NCI-H748 (cell line): ENCODE data around the gene GIT2.
"Not testable (repeated sequence)": the region's sequence is repeated elsewhere in the genome, so short reads cannot be mapped to it uniquely, and the experiment has no call there.

Source experiments
- DNase-seq: peaks from one replicate; lab custom pipeline; 2025; ENCODE audit not compliant: unreplicated experiment; lab: John Stamatoyannopoulos, UW

Gene GIT2

DNA sequence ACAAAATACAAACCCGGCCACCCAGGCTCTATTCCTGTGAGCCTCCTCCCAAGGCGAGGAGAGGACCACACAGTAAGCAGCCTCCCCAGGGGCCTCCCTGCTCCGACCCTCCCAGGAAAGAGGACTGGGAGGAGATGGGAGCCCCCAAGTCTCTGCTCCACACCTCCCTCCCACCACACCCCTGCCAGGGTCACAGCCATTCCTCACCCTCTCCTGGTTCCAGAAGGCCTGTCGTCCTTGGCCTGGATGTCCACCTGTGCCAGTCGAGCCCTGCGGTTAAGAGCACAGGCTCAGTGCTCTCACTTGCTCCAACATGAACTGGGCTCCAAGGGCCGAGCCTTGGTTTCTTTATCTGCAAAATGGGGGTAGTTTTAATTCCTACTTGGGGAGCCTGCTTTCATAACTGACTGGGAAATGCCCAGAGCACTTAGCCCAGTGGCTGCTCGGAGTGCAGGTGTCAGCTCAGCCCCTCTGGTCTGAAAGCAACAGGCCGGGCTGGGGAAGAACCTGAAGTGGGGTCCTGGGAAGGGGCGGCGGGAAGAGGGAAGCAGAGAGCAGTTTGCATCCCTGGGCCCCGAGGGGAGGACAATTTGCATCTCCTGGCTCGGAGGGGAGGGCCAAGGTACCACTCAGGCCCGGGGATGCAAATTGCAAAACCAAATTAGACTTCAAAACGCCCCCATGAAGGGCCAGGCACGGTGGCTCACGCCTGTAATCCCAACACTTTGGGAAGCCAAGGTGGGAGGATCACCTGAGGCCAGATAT is 72.5 kb downstream of the GIT2 start:
- DNase-seq, result no peak

DNA sequence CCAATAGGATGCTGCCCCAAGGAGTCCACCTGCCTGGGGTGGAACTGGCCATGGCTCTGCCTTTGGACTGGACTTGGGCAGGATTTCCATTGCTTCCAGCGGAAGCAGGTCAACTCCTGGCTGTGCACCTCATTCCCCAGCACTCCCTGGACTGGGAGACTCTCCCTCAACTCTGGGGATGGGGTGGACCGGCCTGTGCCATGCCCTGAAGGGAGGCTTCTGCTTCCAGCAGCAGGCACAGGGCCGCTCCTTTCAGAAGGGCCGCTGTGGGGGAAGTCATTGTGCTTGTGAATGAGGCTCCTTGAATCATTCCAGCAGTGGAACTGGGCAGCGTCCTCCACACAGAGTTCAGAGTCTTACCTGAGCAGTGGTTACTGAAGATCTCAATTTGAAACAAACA is 73.1 kb downstream of the GIT2 start:
- no peak for DNase-seq

DNA sequence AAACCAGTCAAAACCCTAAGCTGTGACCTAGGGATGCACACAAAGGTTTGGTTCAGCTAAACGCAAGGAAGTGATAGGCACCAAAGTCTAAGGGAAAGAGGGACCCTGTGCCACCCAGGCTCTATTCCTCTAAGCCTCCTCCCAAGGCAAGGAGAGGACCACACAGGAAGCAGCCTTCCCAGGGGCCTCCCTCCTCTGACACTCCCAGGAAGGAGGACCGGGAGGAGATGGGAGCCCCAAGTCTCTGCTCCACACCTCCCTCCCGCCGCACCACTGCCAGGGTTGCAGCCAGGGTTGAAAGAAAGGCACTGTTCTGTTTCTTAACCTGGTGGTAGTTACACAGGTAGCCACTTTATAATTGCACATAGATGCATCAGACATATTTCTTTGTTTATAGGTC is 74.2 kb downstream of the GIT2 start:
- no peak for DNase-seq

DNA sequence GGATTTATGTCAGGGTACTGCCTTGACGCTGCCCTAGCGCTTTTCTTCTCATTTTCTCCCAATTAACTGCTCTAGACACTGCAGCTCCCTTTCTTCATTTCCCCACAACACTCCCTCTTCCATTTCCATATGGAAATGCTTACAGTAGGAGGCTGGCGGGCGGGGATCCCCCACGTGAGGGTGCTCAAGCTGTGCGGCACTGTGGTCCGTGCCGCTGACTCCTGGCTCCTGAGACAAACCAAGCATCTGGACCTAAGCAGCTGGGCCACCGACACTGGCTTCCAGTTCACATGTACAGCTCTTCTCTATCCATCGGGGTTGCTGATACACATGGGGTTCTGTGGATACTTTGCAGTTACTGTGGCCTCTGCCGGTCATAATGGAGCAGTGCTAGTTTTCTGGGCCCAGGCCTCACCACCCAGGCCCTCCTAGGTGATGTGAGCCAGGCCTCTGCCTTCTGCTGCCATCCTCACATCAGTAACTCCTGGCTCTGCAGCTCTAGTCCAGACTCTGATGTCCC is 75.8 kb downstream of the GIT2 start:
- no peak for DNase-seq

DNA sequence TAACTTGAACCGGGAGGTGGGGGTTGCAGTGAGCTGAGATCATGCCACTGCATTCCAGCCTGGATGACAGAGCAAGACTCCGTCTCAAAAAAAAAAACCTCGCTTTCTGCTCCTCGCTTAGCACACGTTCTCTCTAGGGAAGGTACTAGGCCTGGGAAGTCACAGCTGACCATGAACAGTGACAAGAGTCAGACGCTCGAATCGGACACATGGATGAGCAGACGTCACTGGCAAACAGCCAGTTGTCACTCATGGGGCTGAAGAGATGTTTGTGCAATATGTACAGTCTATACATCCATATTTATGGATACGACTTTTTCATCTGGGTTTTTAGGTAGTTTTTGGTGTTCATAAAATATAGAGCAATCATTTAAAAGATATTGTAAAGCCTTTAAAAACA is 76.7 kb downstream of the GIT2 start:
- no peak for DNase-seq

DNA sequence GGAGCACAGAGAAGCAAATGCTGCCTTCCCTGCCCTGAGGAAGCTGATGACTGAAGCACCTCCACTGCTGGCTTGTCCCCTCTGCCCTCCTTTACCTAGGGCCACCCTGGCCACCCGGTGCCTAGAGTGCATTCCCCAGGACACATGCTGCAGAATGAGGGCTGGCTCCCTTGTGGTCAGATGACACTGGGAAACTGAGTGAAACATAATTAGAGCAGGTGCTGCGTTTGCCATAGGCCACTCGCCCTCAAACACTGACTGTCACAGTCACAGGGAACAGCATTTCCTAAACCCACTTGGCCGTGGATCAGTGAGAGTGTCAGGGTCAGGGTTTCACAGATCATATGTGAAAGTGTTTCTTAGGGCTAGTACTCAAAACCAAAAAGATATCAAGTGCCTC is 80.1 kb downstream of the GIT2 start:
- DNase-seq, result no peak

DNA sequence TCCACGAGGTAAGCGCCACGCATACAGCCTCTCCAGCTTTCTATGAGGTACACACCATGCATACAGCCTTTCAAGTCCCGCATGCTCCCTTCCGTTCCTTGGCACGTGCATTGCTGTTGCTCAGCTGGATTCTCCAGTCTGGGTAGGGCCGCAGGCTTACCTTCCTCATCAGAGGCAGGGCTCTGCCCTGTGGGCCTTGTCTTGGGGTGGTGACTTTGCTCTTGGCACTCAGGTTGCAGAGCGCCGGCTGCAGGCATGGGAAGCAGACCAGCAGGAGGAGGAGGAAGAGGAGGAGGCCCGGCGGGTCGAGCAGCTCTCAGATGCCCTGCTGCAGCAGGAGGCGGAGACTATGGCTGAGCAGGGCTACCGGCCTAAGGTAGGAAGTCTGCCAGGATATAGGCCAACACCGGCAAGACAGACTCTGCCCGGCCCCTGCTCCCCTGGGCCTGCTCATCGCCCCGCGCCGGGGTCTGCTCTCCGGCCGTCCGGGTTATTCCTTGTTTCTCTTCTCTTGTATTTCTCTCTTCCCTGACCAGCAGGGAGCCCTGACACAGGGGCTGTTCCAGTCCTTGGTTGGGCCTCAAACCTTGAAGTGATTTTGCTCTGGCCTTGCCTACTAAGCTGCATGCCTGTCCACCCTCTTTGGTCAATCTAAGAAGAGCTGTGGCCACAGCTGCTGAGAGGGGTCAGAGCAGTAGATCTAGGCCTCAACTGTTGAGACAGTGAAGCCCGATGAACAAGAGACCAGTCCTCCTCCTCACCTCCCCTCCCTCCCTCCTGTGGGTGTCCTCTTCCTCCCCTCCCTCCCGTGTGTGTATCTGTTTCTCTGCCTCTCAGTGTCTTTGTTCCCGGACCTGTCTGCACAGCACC is 80.8 kb downstream of the GIT2 start:
- DNase-seq, result no peak

DNA sequence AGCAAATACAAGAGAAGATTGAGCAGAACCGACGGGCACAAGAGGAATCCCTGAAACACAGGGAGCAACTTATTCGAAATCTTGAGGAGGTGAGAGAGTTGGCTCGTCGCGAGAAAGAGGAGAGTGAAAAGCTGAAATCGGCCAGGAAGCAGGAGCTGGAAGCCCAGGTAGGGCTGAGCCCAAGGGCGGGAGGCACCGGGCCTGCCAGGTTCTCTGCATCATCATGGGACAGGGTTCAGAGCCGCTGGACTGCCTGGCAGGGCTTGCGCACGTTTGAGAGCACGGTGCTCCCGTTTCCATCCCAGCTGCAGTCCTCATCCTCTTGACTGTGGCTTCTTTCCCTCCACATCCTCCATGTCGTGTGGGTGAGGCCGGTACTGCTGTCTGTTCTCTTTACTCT is 81.7 kb downstream of the GIT2 start:
- no peak for DNase-seq

DNA sequence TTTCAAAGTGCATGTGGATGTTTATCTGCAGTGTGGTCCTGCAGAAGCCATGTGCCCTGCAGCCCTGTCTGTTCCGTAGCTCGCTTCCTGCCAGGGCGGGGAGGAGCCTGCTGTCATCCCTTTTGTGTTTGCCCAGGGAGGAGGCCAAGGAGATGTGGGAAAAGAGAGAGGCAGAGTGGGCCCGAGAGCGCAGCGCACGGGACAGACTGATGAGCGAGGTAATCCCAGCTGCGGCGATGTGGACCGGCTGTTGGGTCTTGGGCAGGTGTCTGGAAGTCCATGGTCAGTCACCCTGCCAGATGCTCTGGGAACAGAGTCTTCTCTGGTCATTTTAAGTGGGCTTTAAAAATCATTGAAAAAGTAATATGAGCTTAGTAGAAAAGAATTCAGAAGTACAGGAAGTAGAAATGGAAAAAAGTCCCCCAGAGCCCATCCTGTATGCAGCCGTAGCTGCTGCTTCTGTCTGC is 83.3 kb downstream of the GIT2 start:
- no peak for DNase-seq

DNA sequence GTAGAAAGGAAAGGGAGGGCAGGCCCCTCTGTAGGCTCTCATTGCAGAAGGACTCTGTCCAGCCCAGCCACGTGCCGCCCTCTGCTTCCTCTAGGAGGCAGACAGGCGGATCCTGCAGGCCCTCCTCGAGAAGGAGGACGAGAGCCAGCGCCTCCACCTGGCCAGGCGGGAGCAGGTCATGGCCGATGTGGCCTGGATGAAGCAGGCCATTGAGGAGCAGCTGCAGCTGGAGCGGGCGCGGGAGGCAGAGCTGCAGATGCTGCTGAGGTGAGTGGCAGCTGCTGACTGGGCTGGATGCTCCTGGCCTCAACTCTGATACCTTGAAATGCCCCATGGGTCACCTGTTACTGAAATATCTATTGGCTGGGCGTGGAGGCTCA is 85.2 kb downstream of the GIT2 start:
- peak; percentile 8 for DNase-seq

DNA sequence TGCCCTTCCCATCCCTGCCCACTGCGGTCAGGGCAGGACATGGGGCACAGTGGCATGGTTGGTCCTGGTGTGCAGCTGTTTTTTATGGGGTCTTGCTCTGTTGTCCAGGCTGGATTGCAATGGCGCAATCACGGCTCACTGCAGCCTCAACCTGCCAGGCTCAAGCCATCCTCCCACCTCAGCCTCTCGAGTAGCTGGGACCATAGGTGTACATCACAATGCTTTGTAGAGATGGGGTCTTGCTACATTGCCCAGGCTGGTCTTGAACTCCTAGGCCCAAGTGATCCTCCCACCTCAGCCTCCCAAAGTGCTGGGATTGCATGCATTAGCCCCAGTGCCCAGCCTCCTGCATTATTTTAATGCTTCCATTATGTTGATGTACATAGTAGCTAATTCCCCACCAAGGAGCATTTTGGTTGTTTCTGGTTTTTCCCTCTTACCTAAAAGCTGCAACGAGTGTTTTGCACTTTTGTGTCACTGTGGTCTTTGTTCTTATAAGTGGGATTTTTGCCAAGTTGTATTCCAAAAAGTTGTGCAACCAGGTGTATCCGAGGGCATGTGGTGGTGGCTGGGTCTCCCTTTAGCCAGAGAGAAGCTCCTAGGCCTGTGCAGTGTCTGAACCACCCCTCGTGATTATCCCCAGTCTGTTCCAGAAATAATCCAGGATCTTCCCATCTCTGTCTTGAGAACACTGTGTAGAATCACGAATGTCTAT is 85.8 kb downstream of the GIT2 start:
- no peak for DNase-seq

DNA sequence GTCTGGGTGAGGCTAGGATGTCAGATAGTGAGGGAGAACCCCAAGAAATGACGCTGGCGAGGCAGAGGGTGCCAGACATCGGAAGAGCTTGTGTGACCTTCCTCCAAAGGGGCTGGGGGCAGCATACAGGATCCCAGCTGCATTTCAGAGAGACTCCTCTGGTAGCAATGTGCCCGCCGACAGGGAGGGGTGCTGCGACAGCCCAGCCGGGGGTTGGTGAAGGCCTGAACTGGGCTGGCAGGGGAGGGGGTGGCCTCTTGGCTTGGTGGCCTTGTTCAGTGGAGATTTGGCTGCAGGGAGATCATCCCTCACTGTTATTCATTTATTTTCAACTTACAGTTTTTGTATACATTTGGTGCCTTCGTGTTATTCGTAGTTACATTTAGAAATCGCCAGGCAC is 90.9 kb downstream of the GIT2 start:
- no peak for DNase-seq

DNA sequence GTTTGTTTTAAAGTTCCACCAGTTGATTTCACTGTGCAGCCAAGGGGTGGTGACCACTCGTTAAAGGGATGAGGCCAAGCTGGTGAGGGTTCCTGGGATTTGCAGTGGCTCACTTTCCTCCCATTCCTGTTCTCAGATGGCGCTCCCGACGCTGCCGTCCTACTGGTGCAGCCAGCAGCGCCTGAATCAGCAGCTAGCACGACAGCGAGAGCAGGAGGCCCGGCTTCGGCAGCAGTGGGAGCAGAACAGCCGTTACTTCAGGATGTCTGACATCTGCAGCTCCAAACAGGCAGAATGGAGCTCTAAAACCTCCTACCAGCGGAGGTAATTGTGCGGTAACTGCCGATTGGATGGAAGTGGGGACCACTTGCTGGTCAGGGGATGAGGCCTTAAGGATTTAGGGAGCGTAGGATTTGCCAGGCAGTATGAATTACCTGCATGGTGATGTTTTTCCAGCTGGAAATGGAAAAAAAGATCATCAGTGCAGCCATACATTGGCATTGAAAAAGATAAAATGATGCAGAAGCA is 93.2 kb downstream of the GIT2 start:
- DNase-seq, result no peak

DNA sequence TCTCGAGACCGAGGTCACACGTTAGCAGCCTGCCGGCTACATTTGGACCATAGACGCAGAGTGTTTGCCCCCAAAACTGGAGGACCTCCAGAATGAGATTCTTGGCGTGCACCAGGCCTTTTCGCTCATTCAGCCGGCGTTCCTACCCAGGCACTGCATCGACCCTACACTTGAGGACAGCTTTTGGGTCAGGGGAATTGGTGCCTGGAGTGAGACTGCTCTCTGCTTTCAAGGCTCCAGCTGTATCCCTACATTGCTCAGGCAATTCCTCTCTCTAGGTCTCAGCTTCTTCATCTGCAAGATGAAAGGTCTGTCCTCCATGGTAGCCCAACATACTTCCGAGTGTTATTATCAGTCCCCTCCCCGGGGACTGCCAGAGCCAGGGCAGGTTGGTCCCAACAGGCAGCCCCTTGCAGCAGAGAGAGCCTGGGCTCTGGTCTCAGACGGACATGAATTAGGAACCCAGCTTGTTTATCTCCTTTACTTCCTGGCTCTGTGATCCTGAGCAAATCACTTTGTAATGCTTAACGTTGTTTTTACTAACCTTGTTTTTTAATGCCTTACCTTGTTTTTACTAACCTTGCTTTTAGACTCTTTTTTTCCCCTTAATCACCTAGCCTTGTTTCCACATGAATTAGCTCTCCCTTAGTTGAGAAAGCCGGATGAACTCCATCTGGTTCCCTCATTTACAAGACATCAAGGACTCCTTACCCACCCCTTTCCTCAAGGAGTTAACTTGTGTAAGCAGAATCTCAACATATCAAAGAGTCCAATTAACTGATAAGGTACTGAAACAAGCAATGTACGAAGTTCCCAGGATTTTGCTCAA is 95.2 kb downstream of the GIT2 start:
- peak; percentile 37 for DNase-seq

DNA sequence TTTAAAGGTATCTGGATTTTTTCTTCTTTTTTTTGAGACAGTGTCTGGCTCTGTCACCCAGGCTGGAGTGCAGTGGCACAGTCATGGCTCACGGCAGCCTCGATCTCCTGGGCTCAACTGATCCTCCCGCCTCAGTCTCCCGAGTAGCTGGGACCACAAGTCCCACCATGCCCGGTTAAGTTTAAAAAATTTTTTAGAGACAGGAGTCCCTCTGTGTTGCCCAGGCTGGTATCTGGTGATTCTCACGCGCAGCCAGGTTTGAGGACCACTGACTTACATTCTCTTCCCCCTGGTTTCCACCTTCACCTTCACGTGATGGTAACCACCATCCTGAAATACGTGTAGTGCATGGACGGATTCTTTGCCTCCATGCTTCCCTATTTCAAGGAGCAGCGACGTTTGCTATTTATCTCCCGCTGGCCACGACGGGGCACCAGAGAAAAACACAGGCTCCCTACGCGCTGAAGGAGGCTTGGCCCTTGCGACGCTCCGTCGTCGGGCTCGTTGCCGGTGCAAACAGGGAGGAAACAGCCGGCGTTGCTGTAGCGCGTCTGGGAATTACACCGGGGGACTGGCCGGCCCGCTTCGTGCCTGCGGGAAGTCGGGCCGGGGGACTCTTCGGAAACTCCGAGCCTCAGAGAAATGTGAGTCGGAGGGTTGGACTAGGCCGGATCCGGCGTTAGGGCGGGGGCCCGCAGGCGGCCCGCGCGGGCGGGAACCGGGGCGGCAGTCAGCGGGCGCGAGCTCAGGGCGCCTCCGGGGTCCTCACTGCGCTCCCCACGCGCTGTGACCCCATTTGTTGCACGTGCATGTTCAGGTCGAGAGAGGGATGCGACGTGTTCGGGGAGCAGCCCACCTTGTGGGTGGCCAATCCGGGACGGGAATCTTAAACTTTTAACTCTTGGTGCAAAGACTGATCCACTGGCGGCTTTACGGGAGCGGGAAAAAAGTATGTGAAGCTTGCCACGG is 96.1 kb downstream of the GIT2 start, which contains the start of gene TCHP:
Gene TCHP (plus strand): TSS at position 492 of the 969 bp plus-strand sequence. CDS start 2,753 bp downstream, outside the sequence.
- DNase-seq, result peak; percentile 86

DNA sequence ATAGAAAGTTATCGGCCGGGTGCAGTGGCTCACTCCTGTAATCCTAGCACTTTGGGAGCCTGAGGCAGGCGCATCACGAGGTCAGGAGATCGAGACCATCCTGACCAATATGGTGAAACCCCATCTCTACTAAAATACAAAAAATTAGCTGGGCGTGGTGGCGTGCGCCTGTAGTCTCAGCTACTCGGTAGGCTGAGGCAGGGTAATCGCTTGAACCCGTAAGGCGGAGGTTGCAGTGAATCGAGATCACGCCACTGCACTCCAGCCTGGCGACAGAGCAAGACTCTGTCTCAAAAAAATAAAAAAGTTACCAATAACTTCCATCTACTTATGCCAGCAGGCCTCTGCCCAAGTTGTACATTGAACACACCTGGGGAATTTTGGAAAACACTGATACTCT is 96.8 kb downstream of the GIT2 start:
- DNase-seq, result not testable (repeated sequence)

DNA sequence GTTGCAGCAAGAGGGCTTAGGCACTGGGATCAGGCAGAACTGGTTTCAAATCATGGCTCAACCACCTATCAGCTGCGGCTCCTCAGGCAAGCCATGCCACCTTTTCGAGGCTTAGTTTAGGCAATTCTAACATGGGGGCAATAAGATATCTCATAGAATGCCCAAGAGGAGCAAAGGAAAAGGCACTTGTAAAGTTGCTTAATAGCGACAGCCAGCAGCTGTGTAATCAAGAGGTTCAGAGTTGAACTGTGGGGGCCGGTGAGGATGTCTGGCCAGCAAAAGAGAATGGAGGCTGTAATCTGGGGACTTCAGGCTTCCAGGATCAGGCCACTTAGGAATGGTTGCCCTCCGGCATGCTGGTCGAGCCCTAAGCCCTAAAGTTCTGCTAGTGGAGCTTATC is 99.1 kb downstream of the GIT2 start:
- no peak for DNase-seq

DNA sequence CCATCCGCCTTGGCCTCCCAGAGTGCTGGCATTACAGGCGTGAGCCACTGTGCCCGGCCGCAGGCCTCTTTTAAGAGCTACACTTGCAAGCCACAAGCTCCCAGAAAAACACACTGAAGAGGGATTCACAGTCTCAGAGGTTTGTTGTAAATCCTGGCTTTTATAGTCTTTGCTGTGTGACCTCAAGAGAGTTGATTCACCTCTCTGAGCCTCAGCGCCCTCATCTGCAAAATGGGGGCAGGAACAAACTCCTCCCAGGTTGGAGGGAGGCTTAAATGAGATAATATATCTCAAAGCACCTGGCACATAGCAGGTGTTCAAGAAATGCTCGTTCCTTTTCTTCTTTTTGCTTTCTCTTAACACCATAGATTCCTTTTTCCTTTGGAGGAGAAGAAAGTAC is 100.0 kb downstream of the GIT2 start:
- no peak for DNase-seq

DNA sequence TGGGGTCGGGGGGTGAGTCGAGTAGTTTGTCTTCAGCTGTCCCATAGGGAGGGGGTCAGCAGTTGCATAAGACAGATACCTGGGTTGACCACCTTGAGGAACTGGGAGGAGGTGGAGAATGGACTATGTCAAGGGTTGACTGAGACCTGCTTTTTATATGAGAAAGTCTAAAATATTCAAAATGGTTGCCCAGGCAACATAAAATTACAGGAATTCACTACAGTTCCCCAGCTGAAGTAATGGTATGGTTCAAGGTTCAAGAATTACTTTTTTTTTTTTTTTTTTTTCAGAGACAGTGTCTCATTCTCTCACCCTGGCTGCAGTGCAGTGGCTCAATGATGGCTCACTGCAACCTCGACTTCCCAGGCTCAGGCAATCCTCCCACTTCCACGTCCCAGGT is 101.2 kb downstream of the GIT2 start:
- DNase-seq, result no peak
